Activated CD4-positive, alpha-beta T cell treated with anti-CD3 and anti-CD28 coated beads, Interleukin-2, amount 50 U/mL, for 4 hours (primary cell): ENCODE data around the gene PCSK1N.
"Not testable (repeated sequence)": the region's sequence is repeated elsewhere in the genome, so short reads cannot be mapped to it uniquely, and the experiment has no call there.

Source experiments
- DNase-seq, 2 experiments: peaks; one replicate each; pipeline ENCODE4 v3.0.0-alpha.2; 2020

Gene PCSK1N, protein sequence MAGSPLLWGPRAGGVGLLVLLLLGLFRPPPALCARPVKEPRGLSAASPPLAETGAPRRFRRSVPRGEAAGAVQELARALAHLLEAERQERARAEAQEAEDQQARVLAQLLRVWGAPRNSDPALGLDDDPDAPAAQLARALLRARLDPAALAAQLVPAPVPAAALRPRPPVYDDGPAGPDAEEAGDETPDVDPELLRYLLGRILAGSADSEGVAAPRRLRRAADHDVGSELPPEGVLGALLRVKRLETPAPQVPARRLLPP

DNA sequence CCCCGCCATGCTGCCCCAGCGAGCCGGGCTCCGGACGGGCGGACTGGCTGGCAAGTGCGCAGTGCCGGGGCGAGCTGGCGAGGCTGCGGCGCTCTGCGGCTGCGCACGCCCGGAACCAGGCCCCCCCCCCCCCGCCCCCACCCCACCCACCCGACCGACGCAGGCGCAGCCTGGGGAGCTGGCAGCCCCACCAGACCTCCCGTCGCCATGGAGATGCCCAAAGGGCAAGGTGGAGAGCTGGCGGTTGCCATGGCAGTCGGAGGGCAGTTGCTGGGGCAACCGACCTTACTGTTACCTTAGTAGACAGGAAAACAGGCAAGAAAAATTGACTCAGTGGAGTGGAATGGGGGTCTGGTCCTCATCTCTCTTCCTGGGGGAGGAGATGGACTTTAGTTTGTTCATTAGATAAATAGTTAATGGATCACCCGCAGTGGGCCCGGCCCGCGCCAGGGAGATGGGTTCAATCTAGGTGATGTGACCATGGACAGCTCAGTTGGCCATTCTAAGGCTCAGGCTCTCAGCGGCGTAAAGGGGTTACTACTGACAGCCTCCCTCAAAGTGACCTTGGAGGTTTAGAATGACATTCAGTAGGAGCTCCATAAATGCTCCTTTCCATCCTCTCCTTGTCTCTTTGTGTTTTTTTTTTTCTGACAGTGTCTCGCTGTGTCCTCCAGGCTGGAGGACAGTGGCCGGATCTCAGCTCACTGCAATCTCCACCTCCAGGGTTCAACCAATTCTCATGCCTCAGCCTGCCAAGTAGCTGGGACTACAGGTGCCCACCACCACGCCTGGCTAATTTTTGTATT lies at the start of gene PCSK1N:
Gene PCSK1N, minus strand, starts transcription at position 87 of the 806 bp plus-strand sequence. Its CDS starts 78 bp downstream, at position 9.
- DNase-seq = peak; percentile 20 to 35

DNA sequence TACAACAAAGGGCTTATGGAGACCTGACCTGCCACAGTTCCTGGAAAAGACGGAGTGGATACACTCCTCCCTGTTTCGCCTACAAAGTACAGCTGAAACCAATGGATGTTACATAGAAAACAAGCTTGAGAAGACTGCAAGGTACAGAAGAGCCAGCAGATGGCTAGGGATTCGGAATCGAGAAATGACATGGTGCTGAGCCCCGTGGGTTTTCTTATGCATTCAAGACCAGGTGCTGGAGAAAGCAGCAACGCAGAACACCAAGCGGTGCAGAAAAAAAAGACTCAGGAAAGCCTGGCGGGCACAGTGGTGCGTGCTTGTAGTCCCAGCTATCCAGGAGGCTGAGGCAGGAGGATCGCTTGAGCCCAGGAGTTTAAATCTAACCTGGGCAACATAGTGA lies 48.3 kb upstream of the PCSK1N start:
- no peak for DNase-seq

DNA sequence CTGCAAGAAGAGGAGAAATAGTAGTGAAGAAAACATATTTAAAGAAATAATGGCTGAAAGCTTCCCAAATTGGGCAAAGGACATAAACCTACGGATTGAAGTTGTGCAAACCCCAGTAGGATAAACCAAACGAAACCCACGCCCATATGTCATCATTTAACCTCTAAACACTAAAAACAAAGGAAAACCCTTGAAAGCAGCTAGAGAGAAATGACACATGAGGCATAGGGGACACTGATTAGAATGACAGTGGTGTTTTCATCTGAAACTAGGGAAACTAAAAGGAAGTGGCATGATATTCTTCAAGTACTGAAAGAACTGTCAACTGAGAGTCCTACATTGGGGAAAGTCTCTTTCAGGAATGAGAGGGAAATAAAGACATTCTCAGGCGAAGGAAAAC lies 41.5 kb upstream of the PCSK1N start:
- not testable (repeated sequence) for DNase-seq

DNA sequence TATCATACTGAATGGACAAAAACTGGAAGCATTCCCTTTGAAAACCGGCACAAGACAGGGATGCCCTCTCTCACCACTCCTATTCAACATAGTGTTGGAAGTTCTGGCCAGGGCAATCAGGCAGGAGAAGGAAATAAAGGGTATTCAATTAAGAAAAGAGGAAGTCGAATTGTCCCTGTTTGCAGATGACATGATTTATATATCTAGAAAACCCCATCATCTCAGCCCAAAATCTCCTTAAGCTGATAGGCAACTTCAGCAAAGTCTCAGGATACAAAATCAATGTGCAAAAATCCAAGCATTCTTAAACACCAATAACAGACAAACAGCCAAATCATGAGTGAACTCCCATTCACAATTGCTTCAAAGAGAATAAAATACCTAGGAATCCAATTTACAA lies 36.6 kb upstream of the PCSK1N start:
- DNase-seq = not testable (repeated sequence)

DNA sequence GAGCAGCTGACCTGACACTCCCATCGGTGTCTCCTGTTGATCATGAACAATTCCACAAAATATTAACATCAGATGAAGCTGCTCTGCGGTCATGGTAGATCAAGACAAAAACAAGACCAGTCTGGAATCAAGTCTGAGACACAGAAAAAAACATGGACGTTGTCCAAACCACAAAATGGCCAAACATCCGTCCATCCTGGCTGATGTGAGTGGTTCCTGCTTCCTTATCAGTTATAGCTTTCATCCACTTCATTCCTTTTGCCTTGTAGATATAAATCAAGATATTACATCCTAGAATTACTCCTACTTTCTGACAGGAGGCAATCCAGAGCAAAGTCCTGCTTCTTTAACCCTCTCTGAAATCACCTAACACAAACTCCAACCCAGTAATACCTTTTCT lies 28.8 kb upstream of the PCSK1N start:
- no peak for DNase-seq

DNA sequence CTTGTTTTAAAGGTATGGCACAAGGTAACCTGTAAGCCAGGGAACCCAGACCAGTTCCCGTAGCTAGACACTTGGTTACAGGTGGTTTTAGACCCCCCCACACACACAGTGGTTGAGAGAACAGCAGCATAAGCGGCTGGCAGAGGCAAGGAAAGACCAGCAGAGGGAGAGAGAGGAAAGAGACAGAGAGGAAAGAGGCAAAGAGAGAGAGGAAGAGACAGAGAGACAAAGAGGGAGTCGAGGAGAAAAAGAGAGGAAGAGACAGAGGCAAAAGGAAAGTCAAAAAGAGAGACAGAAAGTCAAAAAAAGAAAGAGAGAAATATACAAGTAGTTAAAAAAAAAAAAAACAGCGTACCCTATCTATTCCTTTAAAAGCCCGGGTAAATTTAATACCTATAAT lies 19.5 kb upstream of the PCSK1N start:
- DNase-seq = no peak

DNA sequence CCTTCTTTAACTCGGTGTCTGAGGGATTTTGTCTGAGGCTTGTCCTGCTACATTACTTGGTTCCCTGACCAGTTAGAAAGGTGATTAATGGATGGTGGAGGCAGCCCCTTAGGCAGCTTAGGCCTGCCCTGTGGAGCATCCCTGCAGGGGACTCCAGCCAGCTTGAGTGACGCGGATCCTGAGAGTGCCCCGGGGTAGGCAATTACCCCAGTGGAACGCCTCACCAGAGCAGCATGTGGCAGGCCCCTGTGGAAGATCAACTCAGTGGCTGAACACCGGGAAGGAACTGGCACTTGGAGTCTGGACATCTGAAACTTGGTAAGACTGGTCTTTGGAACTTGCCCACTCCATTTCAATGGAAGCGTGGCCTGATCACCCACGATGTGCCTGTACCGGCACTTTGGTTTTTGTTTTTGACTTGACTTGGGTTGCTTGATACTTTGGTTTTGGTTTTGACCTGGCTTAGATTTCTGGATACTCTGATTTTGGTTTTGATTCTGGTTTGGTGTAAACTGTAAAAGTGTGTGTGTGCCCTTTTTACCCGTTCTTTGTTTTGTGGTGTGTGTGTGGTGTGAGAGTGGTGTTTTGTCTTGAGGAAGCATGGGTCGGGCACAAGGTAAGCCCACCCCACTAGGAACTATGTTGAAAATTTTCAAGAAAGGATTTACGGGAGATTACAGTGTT lies 18.9 kb upstream of the PCSK1N start:
- not testable (repeated sequence) for DNase-seq

DNA sequence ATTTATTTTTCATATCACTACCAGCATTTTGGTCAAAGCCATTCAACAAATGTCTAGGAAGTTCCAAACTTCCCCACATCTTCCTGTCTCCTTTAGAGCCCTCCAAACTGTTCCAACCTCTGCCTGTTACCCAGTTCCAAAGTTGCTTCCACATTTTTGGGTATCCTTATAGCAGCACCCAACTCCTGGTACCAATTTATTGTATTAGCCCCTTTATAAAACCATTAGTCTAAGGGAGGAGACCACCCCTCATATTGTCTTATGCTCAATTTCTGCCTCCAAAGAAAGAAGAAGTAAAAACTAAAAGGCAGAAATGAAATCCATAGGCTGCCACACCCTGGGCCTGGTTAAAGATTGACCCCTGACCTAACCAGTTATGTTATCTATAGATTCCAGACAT lies 18.1 kb upstream of the PCSK1N start:
- not testable (repeated sequence) for DNase-seq

DNA sequence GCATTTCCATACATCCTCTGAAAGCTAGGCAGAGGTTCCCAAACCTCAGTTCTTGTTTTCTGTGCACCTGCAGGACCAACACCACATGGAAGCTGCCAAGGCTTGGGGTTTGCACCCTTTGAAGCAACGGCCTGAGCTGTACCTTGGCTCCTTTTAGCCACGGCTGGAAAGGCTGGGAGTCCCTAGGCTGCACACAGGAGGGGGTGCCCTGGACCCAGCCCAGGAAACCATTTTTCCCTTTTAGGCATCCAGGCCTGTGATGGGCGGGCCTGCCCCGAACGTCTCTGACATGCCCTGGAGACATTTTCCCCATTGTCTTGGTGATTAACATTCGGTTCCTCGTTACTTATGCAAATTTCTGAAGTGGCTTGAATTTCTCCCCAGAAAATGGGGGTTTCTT lies 17.4 kb upstream of the PCSK1N start:
- no peak for DNase-seq

DNA sequence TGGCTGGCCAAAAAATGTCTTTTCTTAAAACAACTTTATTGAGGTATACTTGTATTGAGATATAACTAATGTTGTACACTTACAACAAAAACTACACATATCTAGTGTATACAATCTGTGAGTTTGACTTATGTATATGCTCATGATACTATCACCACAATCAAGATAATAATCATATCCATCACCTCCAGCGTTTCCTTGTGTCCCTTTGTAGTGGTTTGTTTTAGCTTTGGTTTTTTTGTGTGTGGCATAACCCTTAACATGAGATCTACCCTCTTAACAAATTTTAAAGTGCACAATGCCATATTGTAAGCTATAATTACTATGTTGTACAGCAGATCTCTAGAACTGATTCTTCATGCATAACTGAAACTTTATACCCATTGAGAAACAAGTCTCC lies 13.4 kb upstream of the PCSK1N start:
- DNase-seq = no peak

DNA sequence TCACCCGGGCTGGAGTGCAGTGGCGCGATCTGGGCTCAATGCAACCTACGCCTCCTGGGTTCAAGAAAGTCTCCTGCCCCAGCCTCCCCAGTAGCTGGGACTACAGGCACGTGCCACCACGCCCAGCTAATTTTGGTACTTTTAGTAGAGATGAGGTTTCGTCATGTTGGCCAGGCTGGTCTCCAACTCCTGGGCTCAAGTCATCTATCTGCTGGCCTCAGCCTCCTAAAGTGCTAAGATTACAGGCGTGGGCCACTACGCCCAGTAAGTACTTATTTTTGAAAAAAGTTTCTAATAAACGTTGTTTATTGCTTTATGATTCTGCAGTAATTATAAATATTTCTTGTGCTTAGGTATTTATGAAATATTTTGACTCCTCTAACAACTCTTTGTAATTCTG lies 4.3 kb upstream of the PCSK1N start:
- no peak for DNase-seq

DNA sequence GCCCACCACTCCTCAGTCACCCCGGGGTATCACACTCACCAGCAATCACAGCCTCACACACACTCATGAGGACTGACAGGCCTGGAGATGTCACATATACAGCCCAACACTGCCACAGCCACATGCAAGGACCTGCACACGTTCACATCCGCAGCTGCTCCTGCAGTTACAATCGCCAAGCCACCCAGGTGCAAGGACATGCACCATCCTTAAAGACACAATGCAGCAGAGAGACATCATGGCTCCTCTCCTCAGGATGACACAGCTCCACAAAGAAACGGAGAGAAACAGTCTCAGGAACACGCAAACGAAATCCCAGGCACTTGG lies 1.1 kb downstream of the PCSK1N start:
- no peak for DNase-seq

DNA sequence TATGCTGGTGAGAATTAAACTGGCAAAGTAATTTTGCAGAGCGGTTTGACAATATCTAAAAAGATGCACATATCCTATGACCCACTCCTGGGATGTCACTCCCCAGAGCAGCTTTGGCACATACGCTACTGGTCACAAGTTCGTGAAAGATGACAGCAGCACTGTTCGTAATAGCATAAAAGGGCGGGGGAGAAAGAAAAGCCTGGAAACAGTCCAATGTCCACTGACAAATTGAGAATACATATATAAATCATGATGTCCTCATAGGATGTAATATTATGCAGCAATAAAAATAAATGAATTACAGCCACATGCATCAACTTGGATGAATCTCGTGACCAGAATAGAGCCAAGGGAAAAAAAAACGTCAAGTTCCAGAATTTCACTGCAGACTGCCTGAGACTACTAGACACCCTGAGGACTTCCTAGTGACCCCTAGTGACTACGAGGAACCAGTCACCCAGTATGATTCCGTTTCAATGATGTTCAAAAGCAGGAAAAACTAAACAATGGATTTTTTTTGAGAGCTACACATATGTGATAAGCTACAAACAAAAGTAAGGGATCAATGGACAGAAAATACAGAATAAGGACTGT lies 1.8 kb downstream of the PCSK1N start:
- no peak for DNase-seq

DNA sequence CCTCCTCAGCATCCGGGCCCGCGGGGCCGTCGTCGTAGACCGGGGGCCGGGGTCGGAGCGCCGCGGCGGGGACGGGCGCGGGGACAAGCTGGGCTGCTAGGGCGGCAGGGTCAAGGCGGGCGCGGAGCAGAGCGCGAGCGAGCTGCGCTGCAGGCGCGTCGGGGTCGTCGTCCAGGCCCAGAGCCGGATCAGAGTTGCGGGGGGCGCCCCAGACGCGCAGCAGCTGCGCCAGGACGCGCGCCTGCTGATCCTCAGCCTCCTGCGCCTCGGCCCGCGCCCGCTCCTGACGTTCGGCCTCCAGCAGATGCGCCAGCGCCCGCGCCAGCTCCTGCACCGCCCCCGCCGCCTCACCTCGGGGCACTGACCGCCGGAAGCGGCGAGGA lies 3.5 kb downstream of the PCSK1N start:
- DNase-seq = no peak

DNA sequence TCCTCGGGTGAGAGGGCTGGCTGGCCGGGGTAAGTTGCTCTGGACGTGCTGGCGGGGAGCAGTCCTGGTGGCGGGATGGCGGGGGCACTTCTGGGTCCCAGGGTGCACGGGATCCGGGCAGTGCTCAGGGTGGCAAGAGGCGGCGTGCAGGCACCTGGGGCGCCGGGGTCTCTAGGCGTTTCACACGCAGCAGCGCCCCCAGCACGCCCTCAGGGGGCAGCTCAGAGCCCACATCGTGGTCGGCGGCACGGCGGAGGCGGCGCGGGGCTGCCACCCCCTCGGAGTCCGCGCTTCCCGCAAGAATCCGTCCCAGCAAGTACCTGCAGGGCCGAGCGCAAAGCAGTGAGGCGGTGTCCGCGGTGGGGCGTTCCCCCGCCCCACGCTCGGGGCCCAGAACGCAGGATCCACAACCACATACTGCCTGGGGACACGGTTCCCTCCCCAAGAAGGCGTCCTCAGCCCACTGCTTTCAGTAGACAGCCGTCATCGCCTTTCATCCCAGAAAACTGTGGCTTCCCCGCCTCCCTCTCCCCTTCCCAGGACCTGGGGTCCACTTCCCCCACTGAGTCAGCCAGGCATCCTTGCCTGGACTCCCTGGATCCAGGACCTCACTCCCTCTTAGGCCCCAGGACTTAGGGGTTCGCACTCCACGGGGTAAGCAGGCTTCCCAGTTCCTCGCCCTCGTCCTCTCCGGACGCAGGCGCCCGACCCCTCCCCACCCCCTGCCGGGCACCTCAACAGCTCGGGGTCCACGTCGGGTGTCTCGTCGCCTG lies 4.1 kb downstream of the PCSK1N start:
- DNase-seq = no peak

DNA sequence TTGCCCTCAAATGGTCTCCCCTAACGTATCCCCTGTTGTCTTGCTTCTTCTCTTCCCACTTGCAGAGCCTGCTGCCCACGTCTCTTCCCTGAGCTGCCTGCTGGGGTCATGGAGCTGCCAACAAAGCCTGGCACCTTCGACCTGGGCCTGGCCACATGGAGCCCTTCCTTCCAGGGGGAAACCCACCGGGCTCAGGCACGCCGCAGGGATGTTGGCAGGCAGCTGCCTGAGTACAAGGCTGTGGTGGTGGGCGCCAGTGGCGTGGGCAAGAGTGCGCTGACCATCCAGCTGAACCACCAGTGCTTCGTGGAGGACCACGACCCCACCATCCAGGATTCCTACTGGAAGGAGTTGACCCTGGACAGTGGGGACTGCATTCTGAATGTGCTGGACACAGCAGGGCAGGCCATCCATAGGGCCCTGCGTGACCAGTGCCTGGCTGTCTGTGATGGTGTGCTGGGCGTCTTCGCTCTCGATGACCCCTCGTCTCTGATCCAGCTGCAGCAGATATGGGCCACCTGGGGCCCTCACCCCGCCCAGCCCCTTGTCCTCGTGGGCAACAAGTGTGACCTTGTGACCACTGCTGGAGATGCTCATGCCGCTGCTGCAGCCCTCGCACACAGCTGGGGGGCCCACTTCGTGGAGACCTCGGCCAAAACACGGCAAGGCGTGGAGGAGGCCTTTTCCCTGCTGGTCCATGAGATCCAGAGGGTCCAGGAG lies 6.2 kb downstream of the PCSK1N start:
- DNase-seq = no peak

DNA sequence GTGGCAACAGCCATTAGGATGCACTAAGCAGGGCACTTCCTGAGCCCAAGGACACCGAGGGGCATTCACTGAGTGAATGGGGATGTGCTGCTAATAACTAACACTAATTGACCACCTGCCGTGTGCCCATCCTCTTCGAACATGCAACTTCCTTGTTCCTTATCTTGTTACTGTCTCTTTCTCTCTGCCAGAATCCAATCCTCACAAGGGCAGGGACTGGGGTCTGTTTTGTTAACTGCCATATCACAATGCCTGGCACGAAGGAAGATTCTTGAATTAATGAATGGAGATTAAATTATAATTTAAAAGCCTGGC lies 7.8 kb downstream of the PCSK1N start:
- DNase-seq = no peak

DNA sequence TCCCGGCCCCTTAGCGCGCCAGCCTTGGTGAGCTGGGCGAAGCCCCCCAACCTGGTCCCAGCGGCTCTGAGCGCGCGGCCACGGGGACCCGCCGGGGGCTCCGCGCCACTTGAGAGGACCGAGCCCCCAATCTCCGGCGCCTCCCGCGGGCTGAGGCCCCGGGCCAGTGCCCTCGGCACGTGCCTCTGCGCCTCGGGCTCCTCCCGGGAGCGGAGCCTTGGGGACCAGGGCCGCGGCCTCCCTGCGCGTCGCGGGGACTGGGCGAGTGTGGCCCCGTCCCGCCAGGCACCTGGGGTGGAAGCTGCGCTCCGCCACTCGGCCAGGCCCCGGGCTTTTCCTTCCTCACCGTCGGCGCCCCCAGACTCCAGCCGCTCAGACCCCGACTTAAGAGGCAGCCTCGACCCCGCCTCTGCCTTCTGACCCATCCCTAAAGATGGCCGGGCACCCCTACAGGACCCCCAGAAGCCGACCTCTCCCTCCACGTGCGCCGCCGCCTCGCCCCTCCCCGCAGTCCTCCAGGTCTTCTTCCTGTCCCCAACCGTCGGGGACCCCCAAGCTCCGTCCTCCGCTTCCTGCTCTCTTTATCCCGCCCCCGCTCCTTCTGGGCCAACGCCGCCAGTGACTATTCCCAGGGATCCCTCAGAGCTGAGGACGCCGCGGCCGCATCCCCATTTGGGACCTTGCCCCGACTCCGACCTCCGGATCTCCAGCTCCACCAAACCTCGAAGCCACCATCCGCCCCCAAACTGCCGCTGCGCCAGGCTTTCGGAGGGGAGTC lies 8.3 kb downstream of the PCSK1N start:
- DNase-seq = no peak

DNA sequence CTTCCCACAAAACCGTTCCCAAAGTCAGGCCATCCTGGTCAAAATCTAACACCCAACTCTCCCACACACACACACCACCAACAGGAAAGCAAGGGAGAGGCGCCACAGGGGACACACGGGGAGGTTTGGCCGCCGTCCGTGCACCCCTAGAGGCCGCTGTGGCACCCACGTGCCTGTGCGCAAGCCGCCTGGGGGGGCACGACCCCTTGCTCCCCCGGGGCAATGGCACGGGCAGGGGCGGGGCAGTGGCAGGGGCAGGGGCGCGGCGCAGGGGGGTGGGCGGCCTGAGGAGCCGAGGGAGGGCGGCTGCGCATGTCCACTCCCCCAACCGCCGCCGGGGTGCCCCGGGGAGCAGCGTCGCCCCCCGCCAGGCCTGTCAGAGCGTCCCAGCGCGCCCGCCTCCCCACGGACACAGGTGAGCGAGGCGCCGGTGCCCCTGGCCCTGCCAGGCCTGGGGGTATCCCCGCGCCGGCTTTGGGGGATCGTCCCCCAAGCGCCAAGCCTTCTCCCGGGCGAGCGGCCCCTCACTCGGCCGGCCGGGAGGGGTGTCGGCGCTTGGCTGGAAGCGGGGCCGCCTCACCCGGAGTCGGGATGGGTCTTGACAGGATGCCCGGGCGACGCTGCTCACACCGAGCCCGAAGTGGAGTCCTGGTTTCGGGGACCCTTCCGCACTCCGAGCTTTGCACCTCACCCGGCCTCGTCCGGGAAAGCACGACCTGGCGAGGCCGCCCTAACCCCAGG lies 9.1 kb downstream of the PCSK1N start, which contains the start of gene ERAS:
Gene ERAS, plus strand, starts transcription at position 379 of the 741 bp plus-strand sequence. CDS start 2,611 bp downstream, outside the sequence.
- DNase-seq = peak in 1 of 2 experiments; percentile 9

DNA sequence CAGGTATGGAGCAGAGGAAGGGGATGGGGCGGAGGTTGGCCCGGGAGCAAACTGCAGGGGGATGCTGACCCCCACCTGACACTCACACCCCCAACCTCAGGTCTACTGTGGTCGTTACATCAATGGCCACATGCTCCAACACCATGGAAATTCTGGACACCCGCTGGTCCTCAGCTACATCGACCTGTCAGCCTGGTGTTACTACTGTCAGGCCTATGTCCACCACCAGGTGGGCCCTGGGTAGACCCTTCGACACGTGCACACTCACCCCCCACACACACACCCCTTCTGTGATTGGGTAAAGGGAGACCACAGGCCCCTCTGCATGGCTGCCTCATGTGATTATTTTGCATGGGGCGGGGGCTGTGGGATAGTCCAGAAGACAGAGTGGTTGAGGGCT lies 11.3 kb downstream of the PCSK1N start:
- no peak for DNase-seq

DNA sequence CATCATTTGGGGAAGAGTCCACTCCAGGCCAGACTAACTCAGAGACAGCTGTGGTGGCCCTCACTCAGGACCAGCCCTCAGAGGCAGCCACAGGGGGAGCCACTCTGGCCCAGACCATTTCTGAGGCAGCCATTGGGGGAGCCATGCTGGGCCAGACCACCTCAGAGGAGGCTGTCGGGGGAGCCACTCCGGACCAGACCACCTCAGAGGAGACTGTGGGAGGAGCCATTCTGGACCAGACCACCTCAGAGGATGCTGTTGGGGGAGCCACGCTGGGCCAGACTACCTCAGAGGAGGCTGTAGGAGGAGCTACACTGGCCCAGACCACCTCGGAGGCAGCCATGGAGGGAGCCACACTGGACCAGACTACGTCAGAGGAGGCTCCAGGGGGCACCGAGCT lies 12.4 kb downstream of the PCSK1N start:
- DNase-seq = no peak
